GM19099 (cell line): ENCODE results near the gene ATF6.

Experiments used
- POLR2A ChIP-seq: IDR thresholded peaks from 3 replicates; pipeline ENCODE4 v1.6.1; 2011; ENCODE audit warnings: low read depth; ENCODE audit not compliant: insufficient read length; ENCODE audit errors: extremely low read depth

ATF6 gene

GRCh38 chr1:161840363-161840762 lies 74.2 kb downstream of the ATF6 start:
- no peak for TF ChIP-seq POLR2A

GRCh38 chr1:161843156-161843555 lies 77.0 kb downstream of the ATF6 start:
- no peak for TF ChIP-seq POLR2A

- no peak for TF ChIP-seq POLR2A
These were observed 78.6 kb downstream of the ATF6 start for GRCh38 chr1:161844696-161845095.

GRCh38 chr1:161848676-161849075 lies 82.6 kb downstream of the ATF6 start:
- TF ChIP-seq POLR2A = no peak

- TF ChIP-seq POLR2A = no peak
These were observed 83.4 kb downstream of the ATF6 start for GRCh38 chr1:161849518-161849917.

GRCh38 chr1:161855260-161855659 lies 89.1 kb downstream of the ATF6 start:
- no peak for TF ChIP-seq POLR2A

- no peak for TF ChIP-seq POLR2A
These were observed 92.2 kb downstream of the ATF6 start for GRCh38 chr1:161858271-161858670.

- TF ChIP-seq POLR2A = no peak
These were observed 97.4 kb downstream of the ATF6 start for GRCh38 chr1:161863549-161863948.

- no peak for TF ChIP-seq POLR2A
These were observed 98.5 kb downstream of the ATF6 start for GRCh38 chr1:161864577-161864976.

- no peak for TF ChIP-seq POLR2A
These were observed 100.1 kb downstream of the ATF6 start for GRCh38 chr1:161866241-161866640.

GRCh38 chr1:161868832-161869231 lies 102.7 kb downstream of the ATF6 start:
- no peak for TF ChIP-seq POLR2A

GRCh38 chr1:161869291-161869690 lies 103.2 kb downstream of the ATF6 start:
- no peak for TF ChIP-seq POLR2A

GRCh38 chr1:161872506-161872905 lies 106.4 kb downstream of the ATF6 start:
- TF ChIP-seq POLR2A = no peak

GRCh38 chr1:161879261-161879660 lies 113.1 kb downstream of the ATF6 start:
- TF ChIP-seq POLR2A = no peak

- TF ChIP-seq POLR2A = no peak
These were observed 118.4 kb downstream of the ATF6 start for GRCh38 chr1:161884475-161884874.

- no peak for TF ChIP-seq POLR2A
These were observed 118.9 kb downstream of the ATF6 start for GRCh38 chr1:161885003-161885402.

GRCh38 chr1:161885759-161886158 lies 119.6 kb downstream of the ATF6 start:
- no peak for TF ChIP-seq POLR2A

GRCh38 chr1:161886589-161886988 lies 120.5 kb downstream of the ATF6 start:
- TF ChIP-seq POLR2A = no peak

GRCh38 chr1:161887730-161888287 lies 121.7 kb downstream of the ATF6 start:
- TF ChIP-seq POLR2A = no peak
